ENCODE data around the gene YJEFN3.
A peak's percentile ranks its signal among the peaks of the same experiment; 100 is the strongest.

YJEFN3 gene

GRCh38 chr19:19517235-19517619, 11.5 kb upstream of the YJEFN3 start:
- FAIRE-seq (no peak), DNase-seq (ENCODE audit: insufficient read length, low spot score) (no peak)
- TF ChIP-seq PAX5 (IDR thresholded peaks at IDR 0.05; ENCODE audit: insufficient read depth, low read length, severe bottlenecking) (no peak), POU2F2 (IDR thresholded peaks at IDR 0.05; ENCODE audit: low read depth, low read length) (no peak), POLR2AphosphoS5 (IDR thresholded peaks at IDR 0.05; ENCODE audit: low read depth, low read length) (no peak), TAF1 (IDR thresholded peaks at IDR 0.05; ENCODE audit: low read depth, low read length) (no peak), SPI1 (IDR thresholded peaks at IDR 0.05; ENCODE audit: low read depth, low read length) (no peak), POLR2A (IDR thresholded peaks at IDR 0.05; ENCODE audit: low read depth, low read length) (no peak)

GRCh38 chr19:19520989-19521388, 7.7 kb upstream of the YJEFN3 start:
- TF ChIP-seq POLR2AphosphoS5 (IDR thresholded peaks at IDR 0.05; ENCODE audit: low read depth, low read length) (no peak), POLR2A (IDR thresholded peaks at IDR 0.05; ENCODE audit: low read depth, low read length) (no peak), SPI1 (IDR thresholded peaks at IDR 0.05; ENCODE audit: low read depth, low read length) (no peak), PAX5 (IDR thresholded peaks at IDR 0.05; ENCODE audit: insufficient read depth, low read length, severe bottlenecking) (no peak), TAF1 (IDR thresholded peaks at IDR 0.05; ENCODE audit: low read depth, low read length) (no peak), POU2F2 (IDR thresholded peaks at IDR 0.05; ENCODE audit: low read depth, low read length) (no peak)
- DNase-seq (ENCODE audit: insufficient read length, low spot score) = no peak
- FAIRE-seq = no peak

GRCh38 chr19:19523177-19523576, 5.5 kb upstream of the YJEFN3 start:
- no peak for DNase-seq (ENCODE audit: insufficient read length, low spot score)
- no peak for FAIRE-seq
- TF ChIP-seq POLR2A (IDR thresholded peaks at IDR 0.05; ENCODE audit: low read depth, low read length) (no peak), TAF1 (IDR thresholded peaks at IDR 0.05; ENCODE audit: low read depth, low read length) (no peak), SPI1 (IDR thresholded peaks at IDR 0.05; ENCODE audit: low read depth, low read length) (no peak), PAX5 (IDR thresholded peaks at IDR 0.05; ENCODE audit: insufficient read depth, low read length, severe bottlenecking) (no peak), POU2F2 (IDR thresholded peaks at IDR 0.05; ENCODE audit: low read depth, low read length) (no peak), POLR2AphosphoS5 (IDR thresholded peaks at IDR 0.05; ENCODE audit: low read depth, low read length) (no peak)

- FAIRE-seq (no peak), DNase-seq (ENCODE audit: insufficient read length, low spot score) (no peak)
Observed at GRCh38 chr19:19524053-19524452, 4.7 kb upstream of the YJEFN3 start.

GRCh38 chr19:19525611-19526380, 2.9 kb upstream of the YJEFN3 start:
- no peak for TF ChIP-seq TAF1 (IDR thresholded peaks at IDR 0.05; ENCODE audit: low read depth, low read length)
- TF ChIP-seq POLR2A (IDR thresholded peaks at IDR 0.05; ENCODE audit: low read depth, low read length) = 0 out of 2 replicates have a peak, but pooled peaks have one; percentile 6
- TF ChIP-seq POU2F2 (IDR thresholded peaks at IDR 0.05; ENCODE audit: low read depth, low read length) = no peak
- no peak for TF ChIP-seq PAX5 (IDR thresholded peaks at IDR 0.05; ENCODE audit: insufficient read depth, low read length, severe bottlenecking)
- no peak for TF ChIP-seq SPI1 (IDR thresholded peaks at IDR 0.05; ENCODE audit: low read depth, low read length)
- no peak for TF ChIP-seq POLR2AphosphoS5 (IDR thresholded peaks at IDR 0.05; ENCODE audit: low read depth, low read length)
- no peak for FAIRE-seq
- DNase-seq (ENCODE audit: insufficient read length, low spot score) = no peak

More at GRCh38 chr19:19524053-19524452, 4.7 kb upstream of the YJEFN3 start:
- TF ChIP-seq POLR2A (IDR thresholded peaks at IDR 0.05; ENCODE audit: low read depth, low read length) = no peak
- no peak for TF ChIP-seq TAF1 (IDR thresholded peaks at IDR 0.05; ENCODE audit: low read depth, low read length)
- TF ChIP-seq POU2F2 (IDR thresholded peaks at IDR 0.05; ENCODE audit: low read depth, low read length) = peak; percentile 80; the same call in 1 of the 2 replicates
- TF ChIP-seq SPI1 (IDR thresholded peaks at IDR 0.05; ENCODE audit: low read depth, low read length) = 0 out of 2 replicates have a peak, but pooled peaks have one; percentile 24

- no peak for FAIRE-seq
- DNase-seq (ENCODE audit: insufficient read length, low spot score) = no peak
- TF ChIP-seq POLR2AphosphoS5 (IDR thresholded peaks at IDR 0.05; ENCODE audit: low read depth, low read length) (no peak), TAF1 (IDR thresholded peaks at IDR 0.05; ENCODE audit: low read depth, low read length) (no peak), SPI1 (IDR thresholded peaks at IDR 0.05; ENCODE audit: low read depth, low read length) (no peak), PAX5 (IDR thresholded peaks at IDR 0.05; ENCODE audit: insufficient read depth, low read length, severe bottlenecking) (no peak)
Observed at GRCh38 chr19:19526581-19527370, 1.9 kb upstream of the YJEFN3 start.

GRCh38 chr19:19527371-19527656, 1.4 kb upstream of the YJEFN3 start:
- FAIRE-seq (no peak), DNase-seq (ENCODE audit: insufficient read length, low spot score) (no peak)
- TF ChIP-seq SPI1 (IDR thresholded peaks at IDR 0.05; ENCODE audit: low read depth, low read length) = no peak
- no peak for TF ChIP-seq POU2F2 (IDR thresholded peaks at IDR 0.05; ENCODE audit: low read depth, low read length)
- no peak for TF ChIP-seq POLR2A (IDR thresholded peaks at IDR 0.05; ENCODE audit: low read depth, low read length)
- no peak for TF ChIP-seq PAX5 (IDR thresholded peaks at IDR 0.05; ENCODE audit: insufficient read depth, low read length, severe bottlenecking)

- no peak for DNase-seq (ENCODE audit: insufficient read length, low spot score)
- FAIRE-seq = no peak
- TF ChIP-seq PAX5 (IDR thresholded peaks at IDR 0.05; ENCODE audit: insufficient read depth, low read length, severe bottlenecking) = no peak
Observed at GRCh38 chr19:19527674-19528625, 761 bp upstream of the YJEFN3 start.

- DNase-seq (ENCODE audit: insufficient read length, low spot score) (no peak), FAIRE-seq (peak; percentile 23)
- TF ChIP-seq POU2F2 (IDR thresholded peaks at IDR 0.05; ENCODE audit: low read depth, low read length) = no peak
- TF ChIP-seq SPI1 (IDR thresholded peaks at IDR 0.05; ENCODE audit: low read depth, low read length) = no peak
- no peak for TF ChIP-seq POLR2A (IDR thresholded peaks at IDR 0.05; ENCODE audit: low read depth, low read length)
- no peak for TF ChIP-seq PAX5 (IDR thresholded peaks at IDR 0.05; ENCODE audit: insufficient read depth, low read length, severe bottlenecking)
- no peak; the same call in 1 of the 2 replicates for TF ChIP-seq POLR2AphosphoS5 (IDR thresholded peaks at IDR 0.05; ENCODE audit: low read depth, low read length)
- no peak for TF ChIP-seq TAF1 (IDR thresholded peaks at IDR 0.05; ENCODE audit: low read depth, low read length)
Observed at GRCh38 chr19:19529783-19530422, 1.2 kb downstream of the YJEFN3 start.

Data from GM12891 (cell line).